K562 (cell line): ENCODE data around the gene TMEM217. TPM values are rescaled to one million over a fixed set of nuclear protein-coding genes. Genes with fewer than 3 reads are reported as not detected.
A peak's percentile ranks its signal among the peaks of the same experiment; 100 is the strongest.

Experiments
- BCL6 ChIP-seq: fragments of 250-450 bp; sonication (Bioruptor Pico); IDR thresholded peaks from 2 replicates; pipeline ENCODE4 v1.4.0; 2020
- C11orf30 ChIP-seq: fragments of 450-650 bp; IDR thresholded peaks from 2 replicates; pipeline ENCODE4 v1.6.1; 2016; ENCODE audit warnings: low read depth, mild to moderate bottlenecking
- FOXJ2 ChIP-seq: fragments of 200-800 bp; sonication (Bioruptor generic); IDR thresholded peaks from 2 replicates; pipeline ENCODE4 v1.6.1; 2016; ENCODE audit warnings: missing genetic modification characterization, missing compliant biosample characterization
- IRF2 ChIP-seq: sonication (generic); formaldehyde crosslinking; IDR thresholded peaks from 2 replicates; pipeline ENCODE4 v1.8.1; 2022; ENCODE audit warnings: mild to moderate bottlenecking, missing genetic modification reagents
- MYBL2 ChIP-seq, 2 experiments: fragments of 450-650 bp in 1 of 2; sonication (generic) in 1 of 2; formaldehyde crosslinking in 1 of 2; IDR thresholded peaks; 2 replicates each; pipeline versions ENCODE4 v1.6.1 to v1.8.1; 2017 to 2022; ENCODE audit warnings: borderline replicate concordance in 1 of 2, inconsistent platforms in 1 of 2, low read depth in 1 of 2, mild to moderate bottlenecking in 1 of 2, missing genetic modification reagents in 1 of 2, moderate library complexity in 1 of 2
- NCOA4 ChIP-seq: fragments of 450-650 bp; IDR thresholded peaks from 2 replicates; pipeline ENCODE4 v1.6.1; 2018; ENCODE audit warnings: mild to moderate bottlenecking; ENCODE audit not compliant: partially characterized antibody
- PURB ChIP-seq: sonication (generic); formaldehyde crosslinking; IDR thresholded peaks from 2 replicates; pipeline ENCODE4 v1.9.0; 2021; ENCODE audit warnings: low read depth, mild to moderate bottlenecking, missing genetic modification reagents
- SMARCA5 ChIP-seq: fragments of 450-650 bp; IDR thresholded peaks from 2 replicates; pipeline ENCODE4 v1.6.1; 2016
- SNRNP70 ChIP-seq: fragments of 200-400 bp; formaldehyde crosslinking; optimal IDR thresholded peaks from 2 replicates; pipeline ENCODE3; 2017; ENCODE audit warnings: low read depth, low read length
- ZBTB8A ChIP-seq: fragments of 450-650 bp; IDR thresholded peaks from 2 replicates; pipeline ENCODE4 v1.6.1; 2018; ENCODE audit warnings: mild to moderate bottlenecking, moderate library complexity; ENCODE audit not compliant: partially characterized antibody
- ZNF3 ChIP-seq: fragments of 250-450 bp; sonication (Bioruptor Pico); IDR thresholded peaks from 2 replicates; pipeline ENCODE4 v1.5.0; 2021; ENCODE audit warnings: mild to moderate bottlenecking, moderate library complexity
- ZNF75A ChIP-seq: fragments of 450-650 bp; formaldehyde crosslinking; IDR thresholded peaks from 2 replicates; pipeline ENCODE4 v1.4.0; 2020; ENCODE audit warnings: mild to moderate bottlenecking
- ZNF830 ChIP-seq: fragments of 250-450 bp; sonication (Bioruptor Pico); IDR thresholded peaks from 2 replicates; pipeline ENCODE4 v1.5.0; 2021; ENCODE audit warnings: mild to moderate bottlenecking
- polyA plus RNA-seq, 8 experiments: library from polyadenylated mRNA; depleted of rRNA in 4 of 8; stranded (reverse) in 5 of 8; unstranded in 3 of 8; fragments of >200 nt; fragmentation: Nextera tagmentation in 2 of 8; fragmentation: Illumina TruSeq in 1 of 8; extraction: Ambion mirVana in 2 of 8; extraction: Trizol in 1 of 8; gene quantifications; 2 replicates each; pipeline versions ENCODE4 v1.2.1 to v1.2.3, GENCODE V29; 2011 to 2014; ENCODE audit warnings: inconsistent platforms in 1 of 8, missing spikeins in 1 of 8
- total RNA-seq, 7 experiments: library from RNA; depleted of rRNA in 6 of 7; stranded (reverse); fragments of >200 nt in 6 of 7; fragmentation: Illumina TruSeq in 2 of 7; extraction: Trizol in 2 of 7; gene quantifications; 2 replicates each; pipeline versions ENCODE4 v1.2.1 to v1.2.3, GENCODE V29; 2011 to 2021; ENCODE audit warnings: low replicate concordance in 1 of 7
- TF ChIP-seq, protein P1 (sequence below): sonication (generic); formaldehyde crosslinking; IDR thresholded peaks from 2 replicates; pipeline ENCODE4 v1.8.0; 2022; ENCODE audit warnings: mild to moderate bottlenecking, missing genetic modification reagents
- TF ChIP-seq, protein P2 (sequence below): fragments of 200-800 bp; sonication (Bioruptor generic); IDR thresholded peaks from 2 replicates; pipeline ENCODE4 v1.6.1; 2016; ENCODE audit warnings: missing genetic modification characterization, missing compliant biosample characterization
- TF ChIP-seq, protein P3 (sequence below), 3 experiments: IDR thresholded peaks in 2 of 3; conservative IDR thresholded peaks in 1 of 3; 2 replicates each; pipeline ENCODE4 v1.5.1; 2011 to 2012; ENCODE audit warnings: low read length in 3 of 3, mild to moderate bottlenecking in 3 of 3, control low read depth in 2 of 3, improper control_type of control experiment in 1 of 3, inconsistent platforms in 1 of 3, low read depth in 1 of 3, mixed read lengths in 1 of 3, moderate library complexity in 1 of 3; ENCODE audit not compliant: insufficient read depth in 2 of 3
- TF ChIP-seq, protein P4 (sequence below): fragments of 450-650 bp; IDR thresholded peaks from 2 replicates; pipeline ENCODE4 v1.6.1; 2016; ENCODE audit warnings: low read depth, mild to moderate bottlenecking, moderate library complexity
- TF ChIP-seq, protein P5 (sequence below): fragments of 250-450 bp; sonication (Bioruptor Pico); IDR thresholded peaks from 2 replicates; pipeline ENCODE4 v1.5.0; 2020; ENCODE audit warnings: mild to moderate bottlenecking

Gene TMEM217
- total and polyA plus RNA-seq, 9 of the 15 experiments (the other 6 are each of a cell fraction or from before 2014, with no cell fraction given): 1.3 to 8.0 (median 1.9) TPM

DNA sequence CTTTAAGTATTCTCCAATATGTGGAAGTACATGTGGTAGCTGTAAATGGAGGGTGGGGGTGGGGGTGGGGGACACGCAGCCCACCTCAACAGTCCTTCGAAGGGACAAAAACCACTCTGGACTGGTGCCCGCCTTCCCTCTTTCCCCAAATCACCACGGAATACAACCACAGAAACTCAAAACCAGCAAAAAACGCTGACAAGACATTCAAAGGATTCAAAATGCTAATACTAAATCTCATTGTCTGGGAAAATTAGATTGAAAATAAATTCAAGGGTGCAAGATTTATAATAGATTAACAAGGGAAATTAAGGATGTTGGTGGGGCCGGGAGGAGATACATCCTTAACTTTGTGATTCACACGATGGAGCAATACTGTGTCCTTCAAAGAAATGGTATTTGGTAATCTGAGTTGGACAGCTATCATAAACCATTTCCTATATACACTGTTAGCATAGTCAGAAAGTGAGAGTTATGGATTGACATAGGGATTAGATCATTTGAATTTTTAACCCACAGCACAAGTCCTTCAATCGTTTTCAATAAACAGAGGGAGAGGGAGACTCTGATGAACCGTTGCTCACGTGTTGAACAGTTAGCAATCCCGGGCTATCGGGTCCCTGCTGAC, 1.1 kb downstream of the TMEM217 start (continued):
- TF ChIP-seq ZBTB8A (no peak), C11orf30 (peak; percentile 92), NCOA4 (no peak), BCL6 (CRISPR knock-in tag) (no peak), ZNF3 (CRISPR knock-in tag) (no peak), PURB (no peak), IRF2 (CRISPR knock-in tag) (no peak), SMARCA5 (no peak), ZNF830 (CRISPR knock-in tag) (no peak), ZNF75A (no peak), SNRNP70 (no peak), MYBL2 (IDR thresholded peaks at IDR 0.05; ENCODE audit: low read depth) (no peak), MYBL2 (CRISPR knock-in tag; IDR thresholded peaks at IDR 0.05; ENCODE audit: borderline replicate concordance) (no peak), FOXJ2 (tag) (no peak)
- TF ChIP-seq, protein P1, sequence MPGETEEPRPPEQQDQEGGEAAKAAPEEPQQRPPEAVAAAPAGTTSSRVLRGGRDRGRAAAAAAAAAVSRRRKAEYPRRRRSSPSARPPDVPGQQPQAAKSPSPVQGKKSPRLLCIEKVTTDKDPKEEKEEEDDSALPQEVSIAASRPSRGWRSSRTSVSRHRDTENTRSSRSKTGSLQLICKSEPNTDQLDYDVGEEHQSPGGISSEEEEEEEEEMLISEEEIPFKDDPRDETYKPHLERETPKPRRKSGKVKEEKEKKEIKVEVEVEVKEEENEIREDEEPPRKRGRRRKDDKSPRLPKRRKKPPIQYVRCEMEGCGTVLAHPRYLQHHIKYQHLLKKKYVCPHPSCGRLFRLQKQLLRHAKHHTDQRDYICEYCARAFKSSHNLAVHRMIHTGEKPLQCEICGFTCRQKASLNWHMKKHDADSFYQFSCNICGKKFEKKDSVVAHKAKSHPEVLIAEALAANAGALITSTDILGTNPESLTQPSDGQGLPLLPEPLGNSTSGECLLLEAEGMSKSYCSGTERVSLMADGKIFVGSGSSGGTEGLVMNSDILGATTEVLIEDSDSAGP (CRISPR knock-in tag): no peak
- TF ChIP-seq, protein P2, sequence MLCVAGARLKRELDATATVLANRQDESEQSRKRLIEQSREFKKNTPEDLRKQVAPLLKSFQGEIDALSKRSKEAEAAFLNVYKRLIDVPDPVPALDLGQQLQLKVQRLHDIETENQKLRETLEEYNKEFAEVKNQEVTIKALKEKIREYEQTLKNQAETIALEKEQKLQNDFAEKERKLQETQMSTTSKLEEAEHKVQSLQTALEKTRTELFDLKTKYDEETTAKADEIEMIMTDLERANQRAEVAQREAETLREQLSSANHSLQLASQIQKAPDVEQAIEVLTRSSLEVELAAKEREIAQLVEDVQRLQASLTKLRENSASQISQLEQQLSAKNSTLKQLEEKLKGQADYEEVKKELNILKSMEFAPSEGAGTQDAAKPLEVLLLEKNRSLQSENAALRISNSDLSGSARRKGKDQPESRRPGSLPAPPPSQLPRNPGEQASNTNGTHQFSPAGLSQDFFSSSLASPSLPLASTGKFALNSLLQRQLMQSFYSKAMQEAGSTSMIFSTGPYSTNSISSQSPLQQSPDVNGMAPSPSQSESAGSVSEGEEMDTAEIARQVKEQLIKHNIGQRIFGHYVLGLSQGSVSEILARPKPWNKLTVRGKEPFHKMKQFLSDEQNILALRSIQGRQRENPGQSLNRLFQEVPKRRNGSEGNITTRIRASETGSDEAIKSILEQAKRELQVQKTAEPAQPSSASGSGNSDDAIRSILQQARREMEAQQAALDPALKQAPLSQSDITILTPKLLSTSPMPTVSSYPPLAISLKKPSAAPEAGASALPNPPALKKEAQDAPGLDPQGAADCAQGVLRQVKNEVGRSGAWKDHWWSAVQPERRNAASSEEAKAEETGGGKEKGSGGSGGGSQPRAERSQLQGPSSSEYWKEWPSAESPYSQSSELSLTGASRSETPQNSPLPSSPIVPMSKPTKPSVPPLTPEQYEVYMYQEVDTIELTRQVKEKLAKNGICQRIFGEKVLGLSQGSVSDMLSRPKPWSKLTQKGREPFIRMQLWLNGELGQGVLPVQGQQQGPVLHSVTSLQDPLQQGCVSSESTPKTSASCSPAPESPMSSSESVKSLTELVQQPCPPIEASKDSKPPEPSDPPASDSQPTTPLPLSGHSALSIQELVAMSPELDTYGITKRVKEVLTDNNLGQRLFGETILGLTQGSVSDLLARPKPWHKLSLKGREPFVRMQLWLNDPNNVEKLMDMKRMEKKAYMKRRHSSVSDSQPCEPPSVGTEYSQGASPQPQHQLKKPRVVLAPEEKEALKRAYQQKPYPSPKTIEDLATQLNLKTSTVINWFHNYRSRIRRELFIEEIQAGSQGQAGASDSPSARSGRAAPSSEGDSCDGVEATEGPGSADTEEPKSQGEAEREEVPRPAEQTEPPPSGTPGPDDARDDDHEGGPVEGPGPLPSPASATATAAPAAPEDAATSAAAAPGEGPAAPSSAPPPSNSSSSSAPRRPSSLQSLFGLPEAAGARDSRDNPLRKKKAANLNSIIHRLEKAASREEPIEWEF (CRISPR knock-in tag): no peak
- TF ChIP-seq, protein P3, sequence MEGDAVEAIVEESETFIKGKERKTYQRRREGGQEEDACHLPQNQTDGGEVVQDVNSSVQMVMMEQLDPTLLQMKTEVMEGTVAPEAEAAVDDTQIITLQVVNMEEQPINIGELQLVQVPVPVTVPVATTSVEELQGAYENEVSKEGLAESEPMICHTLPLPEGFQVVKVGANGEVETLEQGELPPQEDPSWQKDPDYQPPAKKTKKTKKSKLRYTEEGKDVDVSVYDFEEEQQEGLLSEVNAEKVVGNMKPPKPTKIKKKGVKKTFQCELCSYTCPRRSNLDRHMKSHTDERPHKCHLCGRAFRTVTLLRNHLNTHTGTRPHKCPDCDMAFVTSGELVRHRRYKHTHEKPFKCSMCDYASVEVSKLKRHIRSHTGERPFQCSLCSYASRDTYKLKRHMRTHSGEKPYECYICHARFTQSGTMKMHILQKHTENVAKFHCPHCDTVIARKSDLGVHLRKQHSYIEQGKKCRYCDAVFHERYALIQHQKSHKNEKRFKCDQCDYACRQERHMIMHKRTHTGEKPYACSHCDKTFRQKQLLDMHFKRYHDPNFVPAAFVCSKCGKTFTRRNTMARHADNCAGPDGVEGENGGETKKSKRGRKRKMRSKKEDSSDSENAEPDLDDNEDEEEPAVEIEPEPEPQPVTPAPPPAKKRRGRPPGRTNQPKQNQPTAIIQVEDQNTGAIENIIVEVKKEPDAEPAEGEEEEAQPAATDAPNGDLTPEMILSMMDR (IDR thresholded peaks at IDR 0.05 in 2 of 3, conservative IDR thresholded peaks at IDR 0.05 in 1 of 3; ENCODE audit: insufficient read depth in 2 of 3, low read depth in 1 of 3, low read length in 3 of 3): no peak
- TF ChIP-seq, protein P4, sequence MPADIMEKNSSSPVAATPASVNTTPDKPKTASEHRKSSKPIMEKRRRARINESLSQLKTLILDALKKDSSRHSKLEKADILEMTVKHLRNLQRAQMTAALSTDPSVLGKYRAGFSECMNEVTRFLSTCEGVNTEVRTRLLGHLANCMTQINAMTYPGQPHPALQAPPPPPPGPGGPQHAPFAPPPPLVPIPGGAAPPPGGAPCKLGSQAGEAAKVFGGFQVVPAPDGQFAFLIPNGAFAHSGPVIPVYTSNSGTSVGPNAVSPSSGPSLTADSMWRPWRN: peak; percentile 30; the same call in 1 of the 2 replicates
- TF ChIP-seq, protein P5, sequence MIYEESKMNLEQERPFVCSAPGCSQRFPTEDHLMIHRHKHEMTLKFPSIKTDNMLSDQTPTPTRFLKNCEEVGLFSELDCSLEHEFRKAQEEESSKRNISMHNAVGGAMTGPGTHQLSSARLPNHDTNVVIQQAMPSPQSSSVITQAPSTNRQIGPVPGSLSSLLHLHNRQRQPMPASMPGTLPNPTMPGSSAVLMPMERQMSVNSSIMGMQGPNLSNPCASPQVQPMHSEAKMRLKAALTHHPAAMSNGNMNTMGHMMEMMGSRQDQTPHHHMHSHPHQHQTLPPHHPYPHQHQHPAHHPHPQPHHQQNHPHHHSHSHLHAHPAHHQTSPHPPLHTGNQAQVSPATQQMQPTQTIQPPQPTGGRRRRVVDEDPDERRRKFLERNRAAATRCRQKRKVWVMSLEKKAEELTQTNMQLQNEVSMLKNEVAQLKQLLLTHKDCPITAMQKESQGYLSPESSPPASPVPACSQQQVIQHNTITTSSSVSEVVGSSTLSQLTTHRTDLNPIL (CRISPR knock-in tag): no peak
